HL-60 (cell line): ENCODE results near the gene TTC4.

Experiments
- DNase-seq, 2 experiments: peaks; one replicate each; pipeline ENCODE4 v3.0.0-alpha.2; 2010 to 2020; ENCODE audit warnings: low read depth in 1 of 2, low spot score in 1 of 2
- H3K27ac ChIP-seq: fragments of 250-450 bp; sonication (Bioruptor Pico); replicated peaks from 2 replicates; pipeline ENCODE4 v1.5.1; 2020; ENCODE audit warnings: mild to moderate bottlenecking, moderate library complexity
- H3K27me3 ChIP-seq: fragments of 250-450 bp; sonication (Bioruptor Pico); 2 replicates; pipeline ENCODE4 v1.5.1; 2021; ENCODE audit warnings: mild to moderate bottlenecking, moderate library complexity; ENCODE audit not compliant: insufficient read depth, poor library complexity, severe bottlenecking
- H3K4me3 ChIP-seq: replicated peaks from 2 replicates; pipeline ENCODE4 v1.5.1; 2011; ENCODE audit warnings: mild to moderate bottlenecking, control low read depth, low read length; ENCODE audit not compliant: insufficient read depth
- GABPA ChIP-seq: IDR thresholded peaks from 2 replicates; pipeline ENCODE4 v1.6.1; 2012; ENCODE audit warnings: low read depth
- POLR2AphosphoS5 ChIP-seq: IDR thresholded peaks from 2 replicates; pipeline ENCODE4 v1.6.1; 2012; ENCODE audit warnings: low read depth
- SPI1 ChIP-seq: IDR thresholded peaks from 2 replicates; pipeline ENCODE4 v1.6.1; 2012; ENCODE audit warnings: low read depth, mild to moderate bottlenecking, borderline replicate concordance
- TF ChIP-seq, protein P1 (sequence below): IDR thresholded peaks from 2 replicates; pipeline ENCODE4 v1.6.1; 2012; ENCODE audit warnings: low read depth; ENCODE audit not compliant: insufficient replicate concordance
- TF ChIP-seq, protein P2 (sequence below): IDR thresholded peaks from one replicate; pipeline ENCODE4 v1.5.1; 2011; ENCODE audit warnings: low read length, control low read depth, inconsistent platforms; ENCODE audit not compliant: insufficient read depth

The TTC4 gene

DNA sequence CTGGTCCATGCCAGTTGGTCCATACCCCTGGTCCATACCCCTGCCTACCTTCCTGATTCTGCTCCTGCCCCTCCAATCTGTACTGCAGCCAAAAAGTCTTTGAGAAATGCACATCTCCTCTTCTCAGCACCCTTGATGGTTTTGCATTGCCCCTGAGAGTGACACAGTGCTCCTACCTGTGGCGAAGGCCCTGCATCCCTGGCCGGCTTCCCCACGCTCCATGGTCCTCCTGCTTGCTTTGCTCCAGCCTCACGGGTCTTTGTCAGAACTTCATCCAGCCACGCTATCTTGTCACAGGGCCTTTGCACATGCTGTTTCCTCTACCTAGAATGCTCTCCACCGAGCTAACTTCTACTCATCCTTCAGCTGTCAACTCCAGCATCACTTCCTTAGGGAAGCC, 32.2 kb upstream of the TTC4 start:
- TF ChIP-seq, protein P1, sequence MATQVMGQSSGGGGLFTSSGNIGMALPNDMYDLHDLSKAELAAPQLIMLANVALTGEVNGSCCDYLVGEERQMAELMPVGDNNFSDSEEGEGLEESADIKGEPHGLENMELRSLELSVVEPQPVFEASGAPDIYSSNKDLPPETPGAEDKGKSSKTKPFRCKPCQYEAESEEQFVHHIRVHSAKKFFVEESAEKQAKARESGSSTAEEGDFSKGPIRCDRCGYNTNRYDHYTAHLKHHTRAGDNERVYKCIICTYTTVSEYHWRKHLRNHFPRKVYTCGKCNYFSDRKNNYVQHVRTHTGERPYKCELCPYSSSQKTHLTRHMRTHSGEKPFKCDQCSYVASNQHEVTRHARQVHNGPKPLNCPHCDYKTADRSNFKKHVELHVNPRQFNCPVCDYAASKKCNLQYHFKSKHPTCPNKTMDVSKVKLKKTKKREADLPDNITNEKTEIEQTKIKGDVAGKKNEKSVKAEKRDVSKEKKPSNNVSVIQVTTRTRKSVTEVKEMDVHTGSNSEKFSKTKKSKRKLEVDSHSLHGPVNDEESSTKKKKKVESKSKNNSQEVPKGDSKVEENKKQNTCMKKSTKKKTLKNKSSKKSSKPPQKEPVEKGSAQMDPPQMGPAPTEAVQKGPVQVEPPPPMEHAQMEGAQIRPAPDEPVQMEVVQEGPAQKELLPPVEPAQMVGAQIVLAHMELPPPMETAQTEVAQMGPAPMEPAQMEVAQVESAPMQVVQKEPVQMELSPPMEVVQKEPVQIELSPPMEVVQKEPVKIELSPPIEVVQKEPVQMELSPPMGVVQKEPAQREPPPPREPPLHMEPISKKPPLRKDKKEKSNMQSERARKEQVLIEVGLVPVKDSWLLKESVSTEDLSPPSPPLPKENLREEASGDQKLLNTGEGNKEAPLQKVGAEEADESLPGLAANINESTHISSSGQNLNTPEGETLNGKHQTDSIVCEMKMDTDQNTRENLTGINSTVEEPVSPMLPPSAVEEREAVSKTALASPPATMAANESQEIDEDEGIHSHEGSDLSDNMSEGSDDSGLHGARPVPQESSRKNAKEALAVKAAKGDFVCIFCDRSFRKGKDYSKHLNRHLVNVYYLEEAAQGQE: no peak
- TF ChIP-seq GABPA (no peak), POLR2AphosphoS5 (no peak), SPI1 (no peak)
- TF ChIP-seq, protein P2, sequence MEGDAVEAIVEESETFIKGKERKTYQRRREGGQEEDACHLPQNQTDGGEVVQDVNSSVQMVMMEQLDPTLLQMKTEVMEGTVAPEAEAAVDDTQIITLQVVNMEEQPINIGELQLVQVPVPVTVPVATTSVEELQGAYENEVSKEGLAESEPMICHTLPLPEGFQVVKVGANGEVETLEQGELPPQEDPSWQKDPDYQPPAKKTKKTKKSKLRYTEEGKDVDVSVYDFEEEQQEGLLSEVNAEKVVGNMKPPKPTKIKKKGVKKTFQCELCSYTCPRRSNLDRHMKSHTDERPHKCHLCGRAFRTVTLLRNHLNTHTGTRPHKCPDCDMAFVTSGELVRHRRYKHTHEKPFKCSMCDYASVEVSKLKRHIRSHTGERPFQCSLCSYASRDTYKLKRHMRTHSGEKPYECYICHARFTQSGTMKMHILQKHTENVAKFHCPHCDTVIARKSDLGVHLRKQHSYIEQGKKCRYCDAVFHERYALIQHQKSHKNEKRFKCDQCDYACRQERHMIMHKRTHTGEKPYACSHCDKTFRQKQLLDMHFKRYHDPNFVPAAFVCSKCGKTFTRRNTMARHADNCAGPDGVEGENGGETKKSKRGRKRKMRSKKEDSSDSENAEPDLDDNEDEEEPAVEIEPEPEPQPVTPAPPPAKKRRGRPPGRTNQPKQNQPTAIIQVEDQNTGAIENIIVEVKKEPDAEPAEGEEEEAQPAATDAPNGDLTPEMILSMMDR: no peak
- DNase-seq: no peak
- Histone ChIP-seq H3K27me3 (no peaks in the 10 kb centered on the region), H3K27ac (no peak overlapping the region), H3K4me3 (no peak overlapping the region)

DNA sequence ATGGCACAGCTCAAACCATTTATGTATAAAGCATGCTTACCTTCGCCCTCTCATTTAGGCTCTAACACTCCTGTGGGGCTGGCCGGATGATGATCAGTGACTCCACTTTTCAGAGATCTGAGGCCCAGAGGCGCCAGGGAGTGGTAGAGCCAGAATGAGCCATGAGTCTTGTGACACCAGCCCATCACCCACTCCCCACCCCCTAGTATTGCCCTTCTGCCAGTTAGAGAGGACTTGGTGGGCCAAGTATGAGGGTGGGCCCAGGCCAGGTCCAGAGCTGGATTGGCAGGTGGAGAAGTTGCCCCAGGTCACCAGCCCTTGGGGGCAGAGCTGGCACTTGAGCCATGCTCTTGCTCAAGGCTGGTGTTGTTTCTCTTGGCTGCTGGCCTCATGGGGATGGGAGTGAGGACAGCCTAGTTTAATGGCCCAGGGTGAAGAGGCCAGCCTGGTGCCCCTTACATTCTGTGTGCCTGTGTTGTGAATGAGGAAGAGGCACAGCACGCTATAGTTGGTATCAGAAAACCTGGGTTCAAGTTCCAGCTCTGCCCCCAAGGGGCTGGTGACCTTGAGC, 30.2 kb upstream of the TTC4 start:
- Histone ChIP-seq H3K27ac (no peak overlapping the region), H3K4me3 (no peak overlapping the region), H3K27me3 (no peaks in the 10 kb centered on the region)
- TF ChIP-seq SPI1 (no peak), POLR2AphosphoS5 (no peak), GABPA (no peak)
- TF ChIP-seq, protein P1: no peak
- TF ChIP-seq, protein P2: no peak
- DNase-seq: no peak

DNA sequence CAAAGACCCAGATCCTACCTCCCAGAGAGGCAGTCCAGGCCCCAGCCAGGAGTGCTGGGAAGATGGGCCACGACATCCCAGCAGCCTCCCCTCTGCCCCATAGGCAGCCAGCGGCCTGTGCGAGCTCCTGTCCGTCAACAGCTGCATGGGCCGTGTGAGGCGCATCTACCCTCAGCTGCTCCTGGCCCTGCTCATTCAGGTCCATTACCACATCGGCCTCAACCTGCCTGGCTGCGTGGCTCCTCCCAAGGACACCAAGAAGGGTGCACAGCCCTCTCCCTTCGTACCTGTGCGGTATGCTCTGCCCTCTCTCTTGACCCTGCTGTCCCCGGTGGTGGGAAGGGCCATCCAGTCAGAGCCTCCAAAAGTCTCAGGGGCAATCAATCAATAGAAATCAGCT, 29.5 kb upstream of the TTC4 start:
- TF ChIP-seq, protein P1: no peak
- TF ChIP-seq, protein P2: no peak
- no peak for TF ChIP-seq SPI1
- no peak for TF ChIP-seq POLR2AphosphoS5
- TF ChIP-seq GABPA: no peak
- H3K27me3 ChIP-seq: no peaks in the 10 kb centered on the region
- DNase-seq: no peak
- no peak overlapping the region for H3K4me3 ChIP-seq
- H3K27ac ChIP-seq: no peak overlapping the region
